Spleen (tissue), 7 donors: ENCODE measurements around the gene NFIB.

ENCODE experiments used
- POLR2A ChIP-seq, 3 donors: fragments of 450-650 bp; IDR thresholded peaks; one replicate each; pipeline ENCODE4 v1.5.1; 2017; ENCODE audit warnings: antibody characterized with exemption in 3 of 3, mild to moderate bottlenecking in 1 of 3
- POLR2AphosphoS5 ChIP-seq, 3 donors: sonication (generic); formaldehyde crosslinking; IDR thresholded peaks; one replicate each; pipeline ENCODE4 v1.5.1; 2017; ENCODE audit warnings: antibody characterized with exemption in 3 of 3
- TF ChIP-seq, protein P1 (sequence below), 11 experiments: fragments of 200-600 bp in 7 of 11; fragments of 450-650 bp in 4 of 11; sonication (generic) in 4 of 11; IDR thresholded peaks in 8 of 11; conservative IDR thresholded peaks in 3 of 11; 1 replicate in 7 of 11; 2 replicates in 4 of 11; pipeline versions ENCODE4 v1.4.0 to v1.8.0; 2016 to 2021; ENCODE audit warnings: antibody characterized with exemption in 11 of 11, inconsistent platforms in 4 of 11, mild to moderate bottlenecking in 1 of 11
- donor health status: DM: no; HTN: no; CAD: no; lungs with moderate emphysema.
- donor health status: DM: no; HTN: no; CAD: no.
- donor health status: DM: no; HTN: no; CAD: no.

DNA sequence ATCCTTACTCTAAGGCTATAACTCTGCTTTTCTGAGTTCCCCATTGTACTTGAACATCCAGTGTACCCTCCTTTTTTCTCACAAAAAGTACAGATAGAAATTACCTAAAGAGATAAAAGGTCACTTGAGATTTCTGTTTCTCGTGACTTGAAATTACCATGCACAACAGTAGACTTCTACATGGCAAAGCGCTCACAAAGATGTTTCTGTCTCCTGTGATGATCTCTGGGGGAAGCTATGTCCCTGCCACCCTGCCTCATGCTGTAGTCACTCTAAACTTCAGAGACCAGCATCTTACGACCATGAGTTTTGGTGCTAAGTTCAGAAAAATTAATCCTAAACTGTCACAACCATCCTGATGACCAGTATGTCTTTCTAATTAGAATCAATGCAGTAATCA, 36.2 kb downstream of the NFIB start:
- TF ChIP-seq, protein P1, sequence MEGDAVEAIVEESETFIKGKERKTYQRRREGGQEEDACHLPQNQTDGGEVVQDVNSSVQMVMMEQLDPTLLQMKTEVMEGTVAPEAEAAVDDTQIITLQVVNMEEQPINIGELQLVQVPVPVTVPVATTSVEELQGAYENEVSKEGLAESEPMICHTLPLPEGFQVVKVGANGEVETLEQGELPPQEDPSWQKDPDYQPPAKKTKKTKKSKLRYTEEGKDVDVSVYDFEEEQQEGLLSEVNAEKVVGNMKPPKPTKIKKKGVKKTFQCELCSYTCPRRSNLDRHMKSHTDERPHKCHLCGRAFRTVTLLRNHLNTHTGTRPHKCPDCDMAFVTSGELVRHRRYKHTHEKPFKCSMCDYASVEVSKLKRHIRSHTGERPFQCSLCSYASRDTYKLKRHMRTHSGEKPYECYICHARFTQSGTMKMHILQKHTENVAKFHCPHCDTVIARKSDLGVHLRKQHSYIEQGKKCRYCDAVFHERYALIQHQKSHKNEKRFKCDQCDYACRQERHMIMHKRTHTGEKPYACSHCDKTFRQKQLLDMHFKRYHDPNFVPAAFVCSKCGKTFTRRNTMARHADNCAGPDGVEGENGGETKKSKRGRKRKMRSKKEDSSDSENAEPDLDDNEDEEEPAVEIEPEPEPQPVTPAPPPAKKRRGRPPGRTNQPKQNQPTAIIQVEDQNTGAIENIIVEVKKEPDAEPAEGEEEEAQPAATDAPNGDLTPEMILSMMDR (IDR thresholded peaks at IDR 0.05 in 8 of 11, conservative IDR thresholded peaks at IDR 0.05 in 3 of 11): no peak
- TF ChIP-seq POLR2A (IDR thresholded peaks at IDR 0.05) (no peak), POLR2AphosphoS5 (IDR thresholded peaks at IDR 0.05) (no peak)
